ENCODE measurements around the gene FAM174A.

FAM174A gene

DNA sequence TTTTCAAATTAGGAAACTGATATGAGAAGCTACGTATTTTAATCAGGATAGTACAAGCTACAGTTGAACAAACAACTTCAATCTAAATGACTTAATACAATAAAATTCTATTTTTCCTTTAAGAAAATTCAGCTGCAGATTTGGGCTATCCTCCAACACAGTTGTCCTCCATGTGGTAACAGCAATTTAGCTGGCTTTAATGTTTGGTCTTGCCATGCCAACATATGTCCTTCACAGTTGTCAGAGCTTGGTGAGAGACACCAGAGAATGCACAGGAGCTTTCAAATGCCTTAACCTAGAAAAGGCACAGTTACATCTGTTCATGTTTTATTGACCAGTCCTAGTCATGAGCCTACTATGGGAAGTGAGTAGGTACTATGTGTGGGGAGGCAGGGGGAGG lies 10.8 kb downstream of the FAM174A start:
- no peak overlapping the region for H3K4me3 ChIP-seq (ENCODE audit: low read depth, low read length)
- TF ChIP-seq, protein P1, sequence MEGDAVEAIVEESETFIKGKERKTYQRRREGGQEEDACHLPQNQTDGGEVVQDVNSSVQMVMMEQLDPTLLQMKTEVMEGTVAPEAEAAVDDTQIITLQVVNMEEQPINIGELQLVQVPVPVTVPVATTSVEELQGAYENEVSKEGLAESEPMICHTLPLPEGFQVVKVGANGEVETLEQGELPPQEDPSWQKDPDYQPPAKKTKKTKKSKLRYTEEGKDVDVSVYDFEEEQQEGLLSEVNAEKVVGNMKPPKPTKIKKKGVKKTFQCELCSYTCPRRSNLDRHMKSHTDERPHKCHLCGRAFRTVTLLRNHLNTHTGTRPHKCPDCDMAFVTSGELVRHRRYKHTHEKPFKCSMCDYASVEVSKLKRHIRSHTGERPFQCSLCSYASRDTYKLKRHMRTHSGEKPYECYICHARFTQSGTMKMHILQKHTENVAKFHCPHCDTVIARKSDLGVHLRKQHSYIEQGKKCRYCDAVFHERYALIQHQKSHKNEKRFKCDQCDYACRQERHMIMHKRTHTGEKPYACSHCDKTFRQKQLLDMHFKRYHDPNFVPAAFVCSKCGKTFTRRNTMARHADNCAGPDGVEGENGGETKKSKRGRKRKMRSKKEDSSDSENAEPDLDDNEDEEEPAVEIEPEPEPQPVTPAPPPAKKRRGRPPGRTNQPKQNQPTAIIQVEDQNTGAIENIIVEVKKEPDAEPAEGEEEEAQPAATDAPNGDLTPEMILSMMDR (IDR thresholded peaks at IDR 0.05; ENCODE audit: insufficient read depth, low read depth, low read length, missing control alignments), result no peak
- no peak for DNase-seq (ENCODE audit: low read depth)

DNA sequence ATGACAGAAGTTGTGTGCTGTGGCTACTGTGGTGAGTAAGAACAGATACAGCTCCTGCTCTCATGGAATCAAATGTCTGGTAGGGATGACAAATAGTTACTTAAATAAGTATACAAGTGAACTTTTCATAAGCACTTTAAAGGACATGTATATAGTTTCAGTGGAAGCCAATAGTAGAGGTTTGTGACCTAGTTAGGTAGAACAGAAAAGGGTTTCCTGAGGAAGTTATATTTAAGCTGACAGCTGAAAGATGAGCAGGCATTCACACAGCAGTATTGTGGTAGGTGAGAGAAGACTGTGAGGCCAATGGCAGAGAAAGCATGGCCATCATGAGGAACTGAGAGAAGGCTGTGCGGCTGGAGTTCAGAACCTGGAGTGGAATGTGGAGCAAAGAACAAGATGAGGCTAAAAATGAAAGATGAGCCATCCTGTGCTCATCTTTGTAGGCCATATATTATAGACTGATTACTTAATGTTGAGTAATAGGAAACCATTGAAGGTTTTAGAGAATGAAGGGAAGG lies 15.4 kb downstream of the FAM174A start:
- no peak overlapping the region for H3K4me3 ChIP-seq (ENCODE audit: low read depth, low read length)
- peak; percentile 73 for DNase-seq (ENCODE audit: low read depth)
- TF ChIP-seq, protein P1 (IDR thresholded peaks at IDR 0.05; ENCODE audit: insufficient read depth, low read depth, low read length, missing control alignments), result no peak

DNA sequence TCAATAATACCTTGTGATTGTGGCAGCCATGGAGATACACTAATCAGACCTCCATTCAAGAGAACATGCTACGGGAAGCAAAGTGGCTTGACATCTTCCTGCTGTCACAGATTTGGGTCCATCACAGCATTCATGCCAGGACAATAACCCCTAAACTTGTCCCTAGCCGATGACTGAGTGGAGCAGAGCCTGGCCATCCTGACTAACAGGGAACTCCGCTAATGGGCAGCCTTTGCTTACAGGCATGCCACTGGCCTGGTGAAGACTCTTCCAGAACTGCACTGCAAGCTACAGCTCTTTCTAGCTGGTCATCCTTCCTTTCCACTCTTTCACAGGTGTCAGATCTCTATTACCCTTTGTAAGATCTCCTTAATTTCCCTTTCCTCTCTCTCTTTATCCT lies 16.0 kb downstream of the FAM174A start:
- DNase-seq (ENCODE audit: low read depth), result no peak
- TF ChIP-seq, protein P1 (IDR thresholded peaks at IDR 0.05; ENCODE audit: insufficient read depth, low read depth, low read length, missing control alignments), result no peak
- H3K4me3 ChIP-seq (ENCODE audit: low read depth, low read length), result no peak overlapping the region

DNA sequence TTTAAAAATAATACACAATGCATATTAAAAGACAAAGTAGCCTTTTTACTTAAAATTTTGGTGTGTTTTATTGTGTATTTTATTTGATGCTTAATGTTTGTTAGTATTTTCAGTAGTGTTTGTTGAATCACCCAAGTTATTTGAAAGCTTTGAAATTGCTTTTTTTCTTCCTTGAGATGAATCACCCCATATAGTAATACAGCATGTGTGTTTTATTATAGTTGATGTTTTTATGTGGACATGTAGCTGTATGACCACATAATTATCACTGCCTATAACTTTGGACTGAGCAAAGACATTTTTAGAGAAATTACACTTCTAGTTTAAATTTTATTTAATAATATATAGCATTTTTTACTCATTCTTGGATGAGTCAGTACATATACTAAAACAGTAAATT lies 18.0 kb downstream of the FAM174A start:
- H3K4me3 ChIP-seq (ENCODE audit: low read depth, low read length), result no peak overlapping the region
- TF ChIP-seq, protein P1 (IDR thresholded peaks at IDR 0.05; ENCODE audit: insufficient read depth, low read depth, low read length, missing control alignments), result no peak
- DNase-seq (ENCODE audit: low read depth), result no peak

DNA sequence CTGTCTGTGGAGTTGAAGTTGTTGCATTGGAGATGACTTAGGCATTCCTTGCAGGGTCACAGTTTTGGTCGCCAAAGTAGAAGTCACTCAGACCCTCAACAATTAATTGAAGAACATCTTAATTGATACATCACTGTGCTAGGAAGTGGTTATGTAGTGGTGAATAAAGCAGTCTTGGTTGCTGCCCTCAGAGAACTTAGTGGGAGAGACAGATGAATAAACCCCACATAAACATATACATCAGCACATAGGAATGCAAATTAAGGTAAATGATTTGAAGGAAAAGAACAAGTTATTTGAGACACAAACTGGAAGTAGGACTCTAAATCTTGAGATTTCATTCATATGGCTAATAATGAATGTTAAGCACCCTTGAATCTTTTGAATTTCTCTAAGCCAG lies 25.7 kb downstream of the FAM174A start:
- TF ChIP-seq, protein P1 (IDR thresholded peaks at IDR 0.05; ENCODE audit: insufficient read depth, low read depth, low read length, missing control alignments), result no peak
- DNase-seq (ENCODE audit: low read depth), result no peak
- no peak overlapping the region for H3K4me3 ChIP-seq (ENCODE audit: low read depth, low read length)

DNA sequence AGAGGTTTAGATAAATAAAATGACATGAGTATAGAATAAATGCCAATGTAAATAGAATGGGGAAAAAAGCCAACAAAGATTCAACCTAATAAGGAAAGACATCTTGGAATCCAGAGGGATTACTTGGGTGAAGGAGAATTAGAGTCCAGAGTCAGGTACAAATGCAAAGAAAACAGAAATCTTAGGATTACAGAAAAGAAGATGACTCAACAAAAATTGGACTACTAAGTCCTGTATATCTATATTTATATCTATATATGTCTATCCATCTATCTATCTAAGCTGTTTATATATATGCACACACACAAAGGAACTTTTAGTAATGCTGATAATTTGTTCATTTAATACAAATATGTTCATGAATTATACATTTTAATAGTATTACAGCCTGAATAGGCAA lies 27.6 kb downstream of the FAM174A start:
- TF ChIP-seq, protein P1 (IDR thresholded peaks at IDR 0.05; ENCODE audit: insufficient read depth, low read depth, low read length, missing control alignments), result no peak

DNA sequence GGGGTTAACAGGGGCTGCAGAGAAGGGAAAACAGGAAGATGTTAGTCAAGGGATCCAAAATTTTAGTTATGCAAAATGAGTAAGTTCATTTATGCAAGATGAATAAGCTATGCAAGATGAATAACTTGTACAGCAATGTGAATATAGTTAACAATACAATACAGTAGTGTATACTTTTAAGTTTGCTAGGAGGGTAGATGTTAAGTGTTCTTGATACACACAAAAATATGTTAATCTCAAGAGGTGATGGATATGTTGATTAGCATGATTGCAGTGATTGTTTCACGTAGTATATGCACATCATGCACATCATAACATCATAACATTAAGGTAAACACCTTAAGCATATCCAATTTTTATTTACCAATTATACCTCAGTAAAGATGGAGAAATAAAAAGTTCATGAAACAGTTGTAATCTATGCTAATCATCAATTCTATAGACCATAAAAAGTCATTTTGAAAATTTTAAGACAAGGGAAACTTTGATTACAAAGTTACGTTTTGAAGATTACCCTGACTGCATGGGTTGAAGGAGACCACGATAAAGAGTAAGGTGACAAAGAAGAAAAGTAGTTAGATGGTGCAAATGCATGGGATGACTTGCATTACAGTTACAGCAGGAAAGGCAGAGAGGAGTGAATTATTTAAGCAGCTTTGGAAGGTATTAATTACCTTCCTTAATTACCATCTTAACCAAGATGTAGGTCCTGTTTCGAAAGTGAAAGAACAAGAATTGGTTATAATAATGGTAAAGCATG lies 31.4 kb downstream of the FAM174A start:
- no peak for DNase-seq (ENCODE audit: low read depth)
- TF ChIP-seq, protein P1 (IDR thresholded peaks at IDR 0.05; ENCODE audit: insufficient read depth, low read depth, low read length, missing control alignments), result no peak
- H3K4me3 ChIP-seq (ENCODE audit: low read depth, low read length), result no peak overlapping the region

More for the DNA sequence above, 27.6 kb downstream of the FAM174A start:
- no peak for DNase-seq (ENCODE audit: low read depth)
- H3K4me3 ChIP-seq (ENCODE audit: low read depth, low read length), result no peak overlapping the region

Data from GM12865 (cell line).